PFSK-1 (cell line): ENCODE results near the gene ADPGK.

Experiments used
- FOXP2 ChIP-seq: optimal IDR thresholded peaks from 2 replicates; pipeline ENCODE3; 2011; ENCODE audit warnings: borderline replicate concordance, control low read depth, inconsistent platforms; ENCODE audit not compliant: insufficient read depth; ENCODE audit errors: extremely low read length, extremely low read depth
- POLR2AphosphoS5 ChIP-seq: IDR thresholded peaks from 2 replicates; pipeline ENCODE4 v1.6.1; 2012; ENCODE audit warnings: low read depth, mild to moderate bottlenecking, control low read depth, low read length, moderate library complexity
- TAF1 ChIP-seq: IDR thresholded peaks from 2 replicates; pipeline ENCODE4 v1.6.1; 2012; ENCODE audit warnings: low read length, control low read depth, borderline replicate concordance; ENCODE audit not compliant: insufficient read depth
- TF ChIP-seq, protein P1 (sequence below), 2 experiments: IDR thresholded peaks; 2 replicates each; pipeline versions ENCODE4 v1.6.1 to v1.8.0; 2011 to 2012; ENCODE audit warnings: low read depth in 2 of 2, low read length in 2 of 2, control low read depth in 1 of 2, inconsistent platforms in 1 of 2, mild to moderate bottlenecking in 1 of 2, moderate library complexity in 1 of 2; ENCODE audit not compliant: insufficient read depth in 1 of 2

DNA sequence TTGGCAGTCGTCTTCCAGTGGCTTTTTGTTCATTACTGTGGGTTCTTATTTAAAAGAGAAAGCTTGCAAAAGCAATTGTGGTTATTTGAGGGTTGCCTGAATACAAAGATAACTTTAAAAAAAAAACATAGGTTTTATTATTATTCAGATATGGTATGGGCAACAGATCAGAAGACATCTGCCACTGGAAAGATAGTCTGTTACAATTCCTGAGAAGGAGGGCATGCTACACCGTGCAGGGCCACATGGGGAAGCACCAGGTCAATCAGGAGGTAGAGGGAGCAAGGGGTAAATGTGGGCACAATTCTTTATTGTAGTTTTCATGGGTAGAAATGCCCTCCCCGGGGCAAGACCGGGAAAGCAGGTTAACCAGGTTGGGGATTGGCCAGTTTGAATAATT is 51.0 kb downstream of the ADPGK start:
- no peak for TF ChIP-seq POLR2AphosphoS5
- TF ChIP-seq, protein P1, sequence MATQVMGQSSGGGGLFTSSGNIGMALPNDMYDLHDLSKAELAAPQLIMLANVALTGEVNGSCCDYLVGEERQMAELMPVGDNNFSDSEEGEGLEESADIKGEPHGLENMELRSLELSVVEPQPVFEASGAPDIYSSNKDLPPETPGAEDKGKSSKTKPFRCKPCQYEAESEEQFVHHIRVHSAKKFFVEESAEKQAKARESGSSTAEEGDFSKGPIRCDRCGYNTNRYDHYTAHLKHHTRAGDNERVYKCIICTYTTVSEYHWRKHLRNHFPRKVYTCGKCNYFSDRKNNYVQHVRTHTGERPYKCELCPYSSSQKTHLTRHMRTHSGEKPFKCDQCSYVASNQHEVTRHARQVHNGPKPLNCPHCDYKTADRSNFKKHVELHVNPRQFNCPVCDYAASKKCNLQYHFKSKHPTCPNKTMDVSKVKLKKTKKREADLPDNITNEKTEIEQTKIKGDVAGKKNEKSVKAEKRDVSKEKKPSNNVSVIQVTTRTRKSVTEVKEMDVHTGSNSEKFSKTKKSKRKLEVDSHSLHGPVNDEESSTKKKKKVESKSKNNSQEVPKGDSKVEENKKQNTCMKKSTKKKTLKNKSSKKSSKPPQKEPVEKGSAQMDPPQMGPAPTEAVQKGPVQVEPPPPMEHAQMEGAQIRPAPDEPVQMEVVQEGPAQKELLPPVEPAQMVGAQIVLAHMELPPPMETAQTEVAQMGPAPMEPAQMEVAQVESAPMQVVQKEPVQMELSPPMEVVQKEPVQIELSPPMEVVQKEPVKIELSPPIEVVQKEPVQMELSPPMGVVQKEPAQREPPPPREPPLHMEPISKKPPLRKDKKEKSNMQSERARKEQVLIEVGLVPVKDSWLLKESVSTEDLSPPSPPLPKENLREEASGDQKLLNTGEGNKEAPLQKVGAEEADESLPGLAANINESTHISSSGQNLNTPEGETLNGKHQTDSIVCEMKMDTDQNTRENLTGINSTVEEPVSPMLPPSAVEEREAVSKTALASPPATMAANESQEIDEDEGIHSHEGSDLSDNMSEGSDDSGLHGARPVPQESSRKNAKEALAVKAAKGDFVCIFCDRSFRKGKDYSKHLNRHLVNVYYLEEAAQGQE (IDR thresholded peaks at IDR 0.05; ENCODE audit: insufficient read depth in 1 of 2, low read depth in 2 of 2, low read length in 2 of 2) = no peak
- TF ChIP-seq TAF1 = no peak
- no peak for TF ChIP-seq FOXP2
